ENCODE data around the gene RORC. TPM values are rescaled to one million over a fixed set of nuclear protein-coding genes. Genes with fewer than 3 reads are reported as not detected.

Gene RORC
- total RNA-seq, 1 donor from 2014 or later = not detected

DNA sequence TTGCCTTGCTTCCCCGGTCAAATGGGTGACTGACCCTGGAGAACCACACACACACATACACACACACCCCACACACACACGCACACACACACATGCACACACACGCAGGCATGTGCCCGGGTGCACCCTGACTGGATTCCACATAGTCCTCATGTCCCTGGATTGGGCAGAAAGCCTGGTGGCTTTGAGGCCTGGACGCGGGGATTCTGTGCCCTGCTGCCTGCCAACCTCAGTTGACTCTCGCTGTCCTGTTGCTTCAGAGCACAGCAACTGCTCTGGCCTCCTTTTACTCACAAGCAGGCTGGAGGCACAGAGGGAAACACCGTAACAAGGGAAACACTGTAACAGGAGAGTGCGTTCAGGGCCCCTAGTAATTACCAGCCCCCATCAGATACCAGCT is 6.4 kb downstream of the RORC start:
- DNase-seq (ENCODE audit: low spot score in 2 of 2, unreplicated experiment in 2 of 2) = no peak
- no peak overlapping the region for H3K4me3 Mint-ChIP-seq
- H3K27me3 Mint-ChIP-seq (ENCODE audit: low read depth) = peaks cover 14% of the 10 kb centered on the region
- H3K9me3 Mint-ChIP-seq = no peaks in the 10 kb centered on the region
- TF ChIP-seq, protein P1, sequence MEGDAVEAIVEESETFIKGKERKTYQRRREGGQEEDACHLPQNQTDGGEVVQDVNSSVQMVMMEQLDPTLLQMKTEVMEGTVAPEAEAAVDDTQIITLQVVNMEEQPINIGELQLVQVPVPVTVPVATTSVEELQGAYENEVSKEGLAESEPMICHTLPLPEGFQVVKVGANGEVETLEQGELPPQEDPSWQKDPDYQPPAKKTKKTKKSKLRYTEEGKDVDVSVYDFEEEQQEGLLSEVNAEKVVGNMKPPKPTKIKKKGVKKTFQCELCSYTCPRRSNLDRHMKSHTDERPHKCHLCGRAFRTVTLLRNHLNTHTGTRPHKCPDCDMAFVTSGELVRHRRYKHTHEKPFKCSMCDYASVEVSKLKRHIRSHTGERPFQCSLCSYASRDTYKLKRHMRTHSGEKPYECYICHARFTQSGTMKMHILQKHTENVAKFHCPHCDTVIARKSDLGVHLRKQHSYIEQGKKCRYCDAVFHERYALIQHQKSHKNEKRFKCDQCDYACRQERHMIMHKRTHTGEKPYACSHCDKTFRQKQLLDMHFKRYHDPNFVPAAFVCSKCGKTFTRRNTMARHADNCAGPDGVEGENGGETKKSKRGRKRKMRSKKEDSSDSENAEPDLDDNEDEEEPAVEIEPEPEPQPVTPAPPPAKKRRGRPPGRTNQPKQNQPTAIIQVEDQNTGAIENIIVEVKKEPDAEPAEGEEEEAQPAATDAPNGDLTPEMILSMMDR (IDR thresholded peaks at IDR 0.05; ENCODE audit: unreplicated experiment) = no peak
- H3K4me1 Mint-ChIP-seq = peaks cover 10% of the 10 kb centered on the region
- no peak overlapping the region for H3K27ac Mint-ChIP-seq
- H3K36me3 Mint-ChIP-seq = no peaks in the 10 kb centered on the region

DNA sequence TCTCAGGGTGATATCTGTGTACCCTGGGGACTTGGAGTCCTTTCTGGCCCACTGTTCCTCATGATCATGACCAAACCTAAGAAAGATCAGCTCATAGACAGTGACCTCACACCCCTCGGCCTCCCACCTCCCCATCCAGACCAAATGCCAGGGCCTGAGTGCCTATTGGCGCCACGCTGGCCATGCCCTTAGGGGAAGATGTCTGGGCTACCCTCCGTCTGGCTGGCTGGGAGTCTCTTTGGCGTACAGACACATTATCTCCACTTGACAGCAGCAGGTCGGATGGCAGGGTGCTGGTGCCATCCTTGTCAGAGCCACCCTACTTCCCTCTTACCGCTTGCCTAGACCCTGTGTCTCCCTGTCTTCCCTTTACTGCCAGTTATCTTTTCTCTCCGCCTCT is 8.4 kb downstream of the RORC start:
- no peaks in the 10 kb centered on the region for H3K4me1 Mint-ChIP-seq
- peaks cover 17% of the 10 kb centered on the region for H3K27me3 Mint-ChIP-seq (ENCODE audit: low read depth)
- TF ChIP-seq, protein P1 (IDR thresholded peaks at IDR 0.05; ENCODE audit: unreplicated experiment) = no peak
- H3K36me3 Mint-ChIP-seq = no peaks in the 10 kb centered on the region
- no peak overlapping the region for H3K4me3 Mint-ChIP-seq
- H3K27ac Mint-ChIP-seq = no peak overlapping the region
- DNase-seq (ENCODE audit: low spot score in 2 of 2, unreplicated experiment in 2 of 2) = no peak
- no peaks in the 10 kb centered on the region for H3K9me3 Mint-ChIP-seq

DNA sequence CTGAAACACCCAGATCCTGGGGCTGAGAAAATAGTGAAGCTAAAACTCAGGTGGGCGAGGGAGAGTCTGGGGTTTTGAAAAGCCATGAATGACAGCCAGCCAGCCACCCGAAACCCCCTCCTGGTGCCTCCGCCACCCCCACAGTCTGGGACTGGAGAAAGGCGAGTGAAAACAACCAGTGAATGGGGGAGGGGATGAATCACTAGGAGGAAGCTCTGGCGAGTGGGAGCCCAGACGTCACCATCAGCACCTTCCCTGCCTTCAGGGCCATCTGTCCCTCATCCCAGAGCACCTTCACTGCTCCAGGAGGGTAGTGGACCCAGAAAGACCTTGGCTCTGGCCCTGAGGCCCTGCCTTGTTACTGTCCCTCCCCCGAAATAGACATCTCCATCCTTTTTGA is 9.2 kb downstream of the RORC start:
- no peaks in the 10 kb centered on the region for H3K9me3 Mint-ChIP-seq
- no peak overlapping the region for H3K4me3 Mint-ChIP-seq
- TF ChIP-seq, protein P1 (IDR thresholded peaks at IDR 0.05; ENCODE audit: unreplicated experiment) = no peak
- H3K4me1 Mint-ChIP-seq = no peaks in the 10 kb centered on the region
- H3K27ac Mint-ChIP-seq = no peak overlapping the region
- peaks cover 17% of the 10 kb centered on the region for H3K27me3 Mint-ChIP-seq (ENCODE audit: low read depth)
- no peaks in the 10 kb centered on the region for H3K36me3 Mint-ChIP-seq
- DNase-seq (ENCODE audit: low spot score in 2 of 2, unreplicated experiment in 2 of 2) = no peak

DNA sequence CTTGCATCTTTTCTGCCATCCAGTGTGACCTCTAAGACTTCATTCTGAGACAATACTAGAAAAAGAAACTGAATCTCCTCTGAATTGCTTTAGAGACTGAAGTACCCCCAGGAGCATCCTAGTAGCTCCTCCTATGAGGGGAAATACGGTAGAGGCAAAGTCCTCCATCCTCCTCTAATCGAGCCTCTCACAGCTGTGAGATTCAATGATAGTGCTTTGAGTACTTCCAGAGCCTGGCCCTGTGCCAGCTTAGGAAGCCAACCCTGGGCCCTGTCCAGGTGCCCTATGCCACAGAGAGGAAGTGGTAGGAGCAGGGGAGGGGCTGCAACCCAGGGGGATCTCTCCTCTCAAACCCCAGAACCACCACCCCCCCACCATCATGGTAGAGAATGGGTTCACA is 10.7 kb downstream of the RORC start:
- TF ChIP-seq, protein P1 (IDR thresholded peaks at IDR 0.05; ENCODE audit: unreplicated experiment) = no peak
- no peak overlapping the region for H3K4me3 Mint-ChIP-seq
- no peaks in the 10 kb centered on the region for H3K36me3 Mint-ChIP-seq
- no peaks in the 10 kb centered on the region for H3K9me3 Mint-ChIP-seq
- DNase-seq (ENCODE audit: low spot score in 2 of 2, unreplicated experiment in 2 of 2) = no peak
- no peak overlapping the region for H3K27ac Mint-ChIP-seq
- H3K4me1 Mint-ChIP-seq = no peaks in the 10 kb centered on the region
- peaks cover 14% of the 10 kb centered on the region for H3K27me3 Mint-ChIP-seq (ENCODE audit: low read depth)

DNA sequence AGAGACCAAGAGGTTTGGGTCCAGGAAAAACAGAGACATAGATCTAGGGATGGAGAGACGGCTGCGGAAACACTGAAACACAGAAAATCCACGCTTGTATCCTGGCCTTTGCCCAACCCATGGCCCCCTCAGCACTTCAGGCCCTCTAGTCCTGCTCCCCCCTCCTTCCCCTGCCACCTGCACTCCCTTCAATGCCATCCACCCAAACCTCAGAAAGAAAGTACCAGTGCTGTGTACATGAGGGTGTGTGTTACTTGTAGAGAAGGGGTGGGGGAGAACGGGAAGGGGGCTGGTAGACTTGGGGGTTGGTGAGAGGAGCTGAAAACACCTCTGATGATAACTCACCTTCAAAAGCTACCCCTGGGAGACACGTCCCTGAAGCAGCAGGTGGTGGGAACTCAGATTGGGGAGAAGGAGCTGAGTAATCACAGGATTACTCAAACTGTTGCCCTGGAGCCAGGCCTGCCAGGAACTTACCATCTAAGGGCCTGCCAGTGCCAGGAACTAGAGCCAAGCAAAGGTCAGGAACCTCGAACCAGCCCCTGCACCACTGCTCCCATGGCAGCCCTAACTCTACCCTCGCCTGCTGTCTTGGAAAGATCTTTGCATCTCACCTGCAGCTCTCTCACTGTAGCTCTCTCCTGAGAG is 11.5 kb downstream of the RORC start:
- Mint-ChIP-seq H3K4me3 (no peak overlapping the region), H3K27ac (no peak overlapping the region), H3K9me3 (no peaks in the 10 kb centered on the region), H3K36me3 (no peaks in the 10 kb centered on the region), H3K4me1 (no peaks in the 10 kb centered on the region), H3K27me3 (ENCODE audit: low read depth) (peaks cover 14% of the 10 kb centered on the region)
- TF ChIP-seq, protein P1 (IDR thresholded peaks at IDR 0.05; ENCODE audit: unreplicated experiment) = no peak
- no peak for DNase-seq (ENCODE audit: low spot score in 2 of 2, unreplicated experiment in 2 of 2)
